Endothelial cell of umbilical vein (primary cell): Measurements from ENCODE around the gene SLC7A10.

Source experiments
- CTCF ChIP-seq, 2 donors: IDR thresholded peaks; 1 replicate in 1 of 2; 2 replicates in 1 of 2; pipeline ENCODE4 v1.5.1; 2011; ENCODE audit warnings: low read length in 2 of 2, mild to moderate bottlenecking in 2 of 2, moderate library complexity in 2 of 2, control low read depth in 1 of 2, inconsistent platforms in 1 of 2, low read depth in 1 of 2; ENCODE audit not compliant: insufficient read depth in 1 of 2; ENCODE audit errors: extremely low read depth in 1 of 2
- EZH2 ChIP-seq: IDR thresholded peaks from 2 replicates; pipeline ENCODE4 v1.6.1; 2012; ENCODE audit warnings: borderline replicate concordance, low read depth, mild to moderate bottlenecking, moderate library complexity, low read length, inconsistent platforms; ENCODE audit not compliant: severe bottlenecking

- TF ChIP-seq EZH2: no peak
- TF ChIP-seq CTCF (IDR thresholded peaks at IDR 0.05; ENCODE audit: extremely low read depth in 1 of 2, insufficient read depth in 1 of 2, low read depth in 1 of 2, low read length in 2 of 2): no peak
Observed at GRCh38 chr19:33229962-33230361, 4.3 kb upstream of the SLC7A10 start.
